NCI-H1694 (cell line): ENCODE measurements around the gene BEND7.

ENCODE experiments used
- DNase-seq: peaks from one replicate; lab custom pipeline; 2025; lab: John Stamatoyannopoulos, UW

The BEND7 gene

GRCh38 chr10:13520194-13520593 lies 8.6 kb downstream of the BEND7 start:
- no peak for DNase-seq

GRCh38 chr10:13518076-13518692 lies 10.6 kb downstream of the BEND7 start:
- DNase-seq = no peak

GRCh38 chr10:13517675-13518074 lies 11.1 kb downstream of the BEND7 start:
- DNase-seq = no peak

- DNase-seq = no peak
Measured at GRCh38 chr10:13516176-13516575, 12.6 kb downstream of the BEND7 start.

- DNase-seq = no peak
Measured at GRCh38 chr10:13515467-13515866, 13.3 kb downstream of the BEND7 start.

- DNase-seq = no peak
Measured at GRCh38 chr10:13514296-13514695, 14.5 kb downstream of the BEND7 start.

- no peak for DNase-seq
Measured at GRCh38 chr10:13512564-13512963, 16.2 kb downstream of the BEND7 start.

- DNase-seq = no peak
Measured at GRCh38 chr10:13511409-13511808, 17.4 kb downstream of the BEND7 start.

GRCh38 chr10:13505052-13505680 lies 23.6 kb downstream of the BEND7 start:
- DNase-seq = no peak

- DNase-seq = no peak
Measured at GRCh38 chr10:13503745-13504463, 24.9 kb downstream of the BEND7 start.

GRCh38 chr10:13502380-13502779 lies 26.4 kb downstream of the BEND7 start:
- no peak for DNase-seq

GRCh38 chr10:13500201-13500600 lies 28.6 kb downstream of the BEND7 start:
- no peak for DNase-seq

- no peak for DNase-seq
Measured at GRCh38 chr10:13499150-13499549, 29.7 kb downstream of the BEND7 start.

- no peak for DNase-seq
Measured at GRCh38 chr10:13496931-13497330, 31.9 kb downstream of the BEND7 start.

GRCh38 chr10:13496164-13496563 lies 32.6 kb downstream of the BEND7 start:
- no peak for DNase-seq

- DNase-seq = no peak
Measured at GRCh38 chr10:13492493-13493180, 36.2 kb downstream of the BEND7 start.

GRCh38 chr10:13491747-13492360 lies 37.0 kb downstream of the BEND7 start:
- no peak for DNase-seq

GRCh38 chr10:13490503-13490902 lies 38.3 kb downstream of the BEND7 start:
- DNase-seq = no peak

- DNase-seq = no peak
Measured at GRCh38 chr10:13489035-13489599, 39.7 kb downstream of the BEND7 start.

- no peak for DNase-seq
Measured at GRCh38 chr10:13485623-13486022, 43.2 kb downstream of the BEND7 start.

- DNase-seq = no peak
Measured at GRCh38 chr10:13483951-13484350, 44.9 kb downstream of the BEND7 start.

- no peak for DNase-seq
Measured at GRCh38 chr10:13483073-13483472, 45.7 kb downstream of the BEND7 start.
